ENCODE results near the gene ZC2HC1B. TPM values are rescaled to one million over a fixed set of nuclear protein-coding genes. Genes with fewer than 3 reads are reported as not detected.
"Not testable (repeated sequence)": the region's sequence is repeated elsewhere in the genome, so short reads cannot be mapped to it uniquely, and the experiment has no call there.

Gene ZC2HC1B
- total and polyA plus RNA-seq, 4 donors: not detected

- WGBS: 3% methylated on average over 9 of the region's 9 CpGs
- no peak for TF ChIP-seq HNF4A (conservative IDR thresholded peaks at IDR 0.05)
- TF ChIP-seq HNF4G (IDR thresholded peaks at IDR 0.05): no peak
- TF ChIP-seq JUND (IDR thresholded peaks at IDR 0.05): no peak
- Histone ChIP-seq H3K27me3 (ENCODE audit: control insufficient read depth in 4 of 4, insufficient read depth in 4 of 4, low read length in 3 of 4) (no peaks in the 10 kb centered on the region), H3K9ac (ENCODE audit: low read depth in 1 of 2, low read length in 2 of 2) (peak overlapping the region; percentile 75 to 94), H3K9me3 (ENCODE audit: control insufficient read depth in 4 of 4, low read length in 3 of 4) (no peaks in the 10 kb centered on the region), H3K4me1 (ENCODE audit: control insufficient read depth in 4 of 4, insufficient read depth in 4 of 4, low read length in 3 of 4) (peaks cover 0 to 11% (median 9%) of the 10 kb centered on the region in 4 donors), H3K36me3 (ENCODE audit: control insufficient read depth in 4 of 4, insufficient read depth in 3 of 4, low read depth in 1 of 4, low read length in 3 of 4) (peaks cover 11 to 36% (median 30%) of the 10 kb centered on the region in 4 donors), H3K4me3 (ENCODE audit: low read depth in 1 of 3, low read length in 3 of 3) (peak overlapping the region; percentile 77 to 95 (median 91)), H3K27ac (ENCODE audit: low read depth in 1 of 2, low read length in 2 of 2) (peak overlapping the region; percentile 89)
- no peak for DNase-seq (ENCODE audit: low spot score)
These were observed 20.6 kb upstream of the ZC2HC1B start for GRCh38 chr6:143843677-143843999.

DNA sequence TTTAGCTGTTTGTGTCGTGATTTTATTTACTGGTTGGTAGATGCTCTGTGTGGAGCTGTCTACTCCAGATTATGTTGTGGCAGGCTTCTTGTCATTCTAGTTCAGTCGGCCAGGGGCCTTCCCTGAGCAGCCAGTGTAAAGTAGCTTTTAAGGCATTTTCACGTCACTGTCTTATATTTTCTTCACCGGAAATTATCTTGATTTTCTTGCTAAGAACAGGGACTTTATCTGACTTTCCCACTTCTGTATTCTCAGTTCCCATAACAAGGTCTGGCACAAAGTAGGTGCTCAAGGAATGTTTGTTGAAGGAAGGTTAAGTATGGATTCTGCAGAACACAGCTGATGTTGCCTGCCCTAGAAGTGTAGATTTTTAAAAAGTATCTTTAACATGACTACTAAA is 20.3 kb upstream of the ZC2HC1B start:
- DNase-seq (ENCODE audit: low spot score): no peak
- no peaks in the 10 kb centered on the region for H3K27me3 ChIP-seq (ENCODE audit: control insufficient read depth in 4 of 4, insufficient read depth in 4 of 4, low read length in 3 of 4)
- peak overlapping the region; percentile 77 to 95 (median 91) for H3K4me3 ChIP-seq (ENCODE audit: low read depth in 1 of 3, low read length in 3 of 3)
- peak overlapping the region in 1 of 2 donors; percentile 89 for H3K27ac ChIP-seq (ENCODE audit: low read depth in 1 of 2, low read length in 2 of 2)
- peak overlapping the region; percentile 75 to 94 for H3K9ac ChIP-seq (ENCODE audit: low read depth in 1 of 2, low read length in 2 of 2)
- H3K4me1 ChIP-seq (ENCODE audit: control insufficient read depth in 4 of 4, insufficient read depth in 4 of 4, low read length in 3 of 4): peaks cover 0 to 11% (median 7%) of the 10 kb centered on the region in 4 donors
- WGBS: 15% methylated on average over 4 of the region's 4 CpGs
- TF ChIP-seq, protein P1, sequence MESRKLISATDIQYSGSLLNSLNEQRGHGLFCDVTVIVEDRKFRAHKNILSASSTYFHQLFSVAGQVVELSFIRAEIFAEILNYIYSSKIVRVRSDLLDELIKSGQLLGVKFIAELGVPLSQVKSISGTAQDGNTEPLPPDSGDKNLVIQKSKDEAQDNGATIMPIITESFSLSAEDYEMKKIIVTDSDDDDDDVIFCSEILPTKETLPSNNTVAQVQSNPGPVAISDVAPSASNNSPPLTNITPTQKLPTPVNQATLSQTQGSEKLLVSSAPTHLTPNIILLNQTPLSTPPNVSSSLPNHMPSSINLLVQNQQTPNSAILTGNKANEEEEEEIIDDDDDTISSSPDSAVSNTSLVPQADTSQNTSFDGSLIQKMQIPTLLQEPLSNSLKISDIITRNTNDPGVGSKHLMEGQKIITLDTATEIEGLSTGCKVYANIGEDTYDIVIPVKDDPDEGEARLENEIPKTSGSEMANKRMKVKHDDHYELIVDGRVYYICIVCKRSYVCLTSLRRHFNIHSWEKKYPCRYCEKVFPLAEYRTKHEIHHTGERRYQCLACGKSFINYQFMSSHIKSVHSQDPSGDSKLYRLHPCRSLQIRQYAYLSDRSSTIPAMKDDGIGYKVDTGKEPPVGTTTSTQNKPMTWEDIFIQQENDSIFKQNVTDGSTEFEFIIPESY (IDR thresholded peaks at IDR 0.05): no peak
- TF ChIP-seq ATF3 (IDR thresholded peaks at IDR 0.05) (no peak), JUND (IDR thresholded peaks at IDR 0.05) (no peak)
- peaks cover 12 to 40% (median 31%) of the 10 kb centered on the region in 4 donors for H3K36me3 ChIP-seq (ENCODE audit: control insufficient read depth in 4 of 4, insufficient read depth in 3 of 4, low read depth in 1 of 4, low read length in 3 of 4)
- H3K9me3 ChIP-seq (ENCODE audit: control insufficient read depth in 4 of 4, low read length in 3 of 4): no peaks in the 10 kb centered on the region

DNA sequence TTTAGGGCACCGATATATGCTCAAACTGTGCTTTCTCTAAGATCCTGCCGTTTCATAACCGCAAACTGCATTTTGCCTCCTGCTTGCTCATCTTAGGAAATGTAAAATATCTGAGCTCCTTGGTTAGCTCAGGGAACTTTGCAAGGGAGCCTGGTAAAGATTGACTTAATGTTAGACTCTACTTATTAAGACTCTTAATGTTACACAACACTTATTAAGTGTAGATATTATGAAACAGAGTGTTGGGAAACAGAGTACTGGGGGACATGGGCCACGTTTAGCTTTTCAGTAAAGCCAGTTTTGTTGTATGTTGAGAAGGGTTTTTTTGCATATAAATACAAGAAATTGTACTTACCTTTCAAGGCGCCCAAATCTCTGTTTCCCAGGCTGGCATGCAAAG is 19.2 kb upstream of the ZC2HC1B start:
- H3K9ac ChIP-seq (ENCODE audit: low read depth in 1 of 2, low read length in 2 of 2): no peak overlapping the region
- no peak for TF ChIP-seq NR2F2 (IDR thresholded peaks at IDR 0.05)
- TF ChIP-seq CTCF (IDR thresholded peaks at IDR 0.05; ENCODE audit: low read depth, low read length, missing input control): no peak
- no peak for TF ChIP-seq GABPA (IDR thresholded peaks at IDR 0.05 in 1 of 2, conservative IDR thresholded peaks at IDR 0.05 in 1 of 2)
- no peak for TF ChIP-seq JUND (IDR thresholded peaks at IDR 0.05)
- no peak for TF ChIP-seq SP1 (IDR thresholded peaks at IDR 0.05)
- TF ChIP-seq RXRA (IDR thresholded peaks at IDR 0.05): no peak
- no peak for TF ChIP-seq RAD21 (IDR thresholded peaks at IDR 0.05)
- H3K9me3 ChIP-seq (ENCODE audit: control insufficient read depth in 4 of 4, low read length in 3 of 4): no peaks in the 10 kb centered on the region
- H3K4me3 ChIP-seq (ENCODE audit: low read depth in 1 of 3, low read length in 3 of 3): no peak overlapping the region
- 81% methylated on average over 5 of the region's 5 CpGs for WGBS
- no peaks in the 10 kb centered on the region for H3K27me3 ChIP-seq (ENCODE audit: control insufficient read depth in 4 of 4, insufficient read depth in 4 of 4, low read length in 3 of 4)
- DNase-seq (ENCODE audit: low spot score): no peak
- peaks cover 0 to 11% (median 7%) of the 10 kb centered on the region in 4 donors for H3K4me1 ChIP-seq (ENCODE audit: control insufficient read depth in 4 of 4, insufficient read depth in 4 of 4, low read length in 3 of 4)
- no peak overlapping the region for H3K27ac ChIP-seq (ENCODE audit: low read depth in 1 of 2, low read length in 2 of 2)
- peaks cover 15 to 48% (median 38%) of the 10 kb centered on the region in 4 donors for H3K36me3 ChIP-seq (ENCODE audit: control insufficient read depth in 4 of 4, insufficient read depth in 3 of 4, low read depth in 1 of 4, low read length in 3 of 4)

- H3K4me1 ChIP-seq (ENCODE audit: control insufficient read depth in 4 of 4, insufficient read depth in 4 of 4, low read length in 3 of 4); DNase-seq (ENCODE audit: low spot score); H3K9ac ChIP-seq (ENCODE audit: low read depth in 1 of 2, low read length in 2 of 2); H3K27ac ChIP-seq (ENCODE audit: low read depth in 1 of 2, low read length in 2 of 2); H3K4me3 ChIP-seq (ENCODE audit: low read depth in 1 of 3, low read length in 3 of 3); H3K9me3 ChIP-seq (ENCODE audit: control insufficient read depth in 4 of 4, low read length in 3 of 4); H3K27me3 ChIP-seq (ENCODE audit: control insufficient read depth in 4 of 4, insufficient read depth in 4 of 4, low read length in 3 of 4): not testable (repeated sequence)
- WGBS: 97% methylated on average over 3 of the region's 3 CpGs
- H3K36me3 ChIP-seq (ENCODE audit: control insufficient read depth in 4 of 4, insufficient read depth in 3 of 4, low read depth in 1 of 4, low read length in 3 of 4): peaks cover 14 to 49% (median 41%) of the 10 kb centered on the region in 4 donors
These were observed 12.6 kb upstream of the ZC2HC1B start for GRCh38 chr6:143851706-143852105.

DNA sequence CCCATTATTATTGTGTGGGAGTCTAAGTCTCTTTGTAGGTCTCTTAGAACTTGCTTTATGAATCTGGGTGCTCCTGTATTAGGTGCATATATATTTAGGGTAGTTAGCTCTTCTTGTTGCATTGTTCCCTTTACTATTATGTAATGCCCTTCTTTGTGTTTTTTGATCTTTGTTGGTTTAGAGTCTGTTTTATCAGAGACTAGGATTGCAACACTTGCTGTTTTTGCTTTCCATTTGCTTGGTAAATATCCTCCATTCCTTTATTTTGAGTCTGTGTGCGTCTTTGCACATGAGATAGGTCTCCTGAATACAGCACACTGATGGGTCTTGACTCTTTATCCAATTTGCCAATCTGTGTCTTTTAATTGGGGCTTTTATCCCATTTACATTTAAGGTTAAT is 9.2 kb upstream of the ZC2HC1B start:
- not testable (repeated sequence) for H3K4me1 ChIP-seq (ENCODE audit: control insufficient read depth in 4 of 4, insufficient read depth in 4 of 4, low read length in 3 of 4); H3K9me3 ChIP-seq (ENCODE audit: control insufficient read depth in 4 of 4, low read length in 3 of 4); H3K4me3 ChIP-seq (ENCODE audit: low read depth in 1 of 3, low read length in 3 of 3); H3K27me3 ChIP-seq (ENCODE audit: control insufficient read depth in 4 of 4, insufficient read depth in 4 of 4, low read length in 3 of 4); H3K9ac ChIP-seq (ENCODE audit: low read depth in 1 of 2, low read length in 2 of 2); H3K27ac ChIP-seq (ENCODE audit: low read depth in 1 of 2, low read length in 2 of 2); DNase-seq (ENCODE audit: low spot score)
- H3K36me3 ChIP-seq (ENCODE audit: control insufficient read depth in 4 of 4, insufficient read depth in 3 of 4, low read depth in 1 of 4, low read length in 3 of 4): peaks cover 10 to 51% (median 45%) of the 10 kb centered on the region in 4 donors
- WGBS: 90% methylated on average over 1 of the region's 1 CpG

DNA sequence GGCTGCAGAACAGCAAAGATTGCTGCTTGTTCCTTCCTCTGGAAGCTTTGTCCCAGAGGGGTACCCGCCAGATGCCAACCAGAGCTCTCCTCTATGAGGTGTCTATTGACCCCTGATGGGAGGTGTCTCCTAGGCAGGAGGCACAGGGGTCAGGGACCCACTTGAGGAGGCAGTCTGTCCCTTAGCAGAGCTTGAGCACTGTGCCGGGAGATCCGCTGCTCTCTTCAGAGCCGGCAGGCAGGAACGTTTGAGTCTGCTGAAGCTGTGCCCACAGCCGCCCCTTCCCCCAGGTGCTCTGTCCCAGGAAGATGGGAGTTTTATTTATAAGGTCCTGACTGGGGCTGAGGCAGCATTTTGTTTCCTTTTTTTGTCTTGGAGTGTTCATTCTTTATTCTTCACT is 7.5 kb upstream of the ZC2HC1B start:
- H3K4me1 ChIP-seq (ENCODE audit: control insufficient read depth in 4 of 4, insufficient read depth in 4 of 4, low read length in 3 of 4); H3K4me3 ChIP-seq (ENCODE audit: low read depth in 1 of 3, low read length in 3 of 3); DNase-seq (ENCODE audit: low spot score); H3K9ac ChIP-seq (ENCODE audit: low read depth in 1 of 2, low read length in 2 of 2); H3K27ac ChIP-seq (ENCODE audit: low read depth in 1 of 2, low read length in 2 of 2); H3K9me3 ChIP-seq (ENCODE audit: control insufficient read depth in 4 of 4, low read length in 3 of 4); H3K27me3 ChIP-seq (ENCODE audit: control insufficient read depth in 4 of 4, insufficient read depth in 4 of 4, low read length in 3 of 4): not testable (repeated sequence)
- H3K36me3 ChIP-seq (ENCODE audit: control insufficient read depth in 4 of 4, insufficient read depth in 3 of 4, low read depth in 1 of 4, low read length in 3 of 4): peaks cover 12 to 53% (median 34%) of the 10 kb centered on the region in 4 donors
- 93% methylated on average over 6 of the region's 6 CpGs for WGBS

All from liver (tissue), 9 donors.